Endometrial microvascular endothelial cells (primary cell): ENCODE data around the gene CEP72. TPM values are rescaled to one million over a fixed set of nuclear protein-coding genes. Genes with fewer than 3 reads are reported as not detected.

Source experiments
- in situ Hi-C: cut with HindIII; loops from 2 replicates; pipeline ENCODE4 v1.10.0; 2017; ENCODE audit warnings: low sequenced_read_pairs, low pct_unique_long_range_greater_than_20kb; ENCODE audit errors: inconsistent ontology term
- total RNA-seq: library from RNA; depleted of rRNA; stranded (reverse); fragments of >200 nt; gene quantifications from one replicate; pipeline ENCODE4 v1.2.3, GENCODE V29; 2015; ENCODE audit errors: inconsistent ontology term

CEP72 gene
- total RNA-seq, 1 donor from 2014 or later: 8.9 TPM

GRCh38 chr5:608429-609370 lies 3.4 kb upstream of the CEP72 start:
- in situ Hi-C loops: no loop called here

GRCh38 chr5:609506-609905 lies 2.6 kb upstream of the CEP72 start:
- in situ Hi-C loops: no loop called here

- in situ Hi-C loops: no loop called here
These were observed 2.0 kb upstream of the CEP72 start for GRCh38 chr5:610011-610743.

- in situ Hi-C loops: no loop called here
These were observed 1.1 kb upstream of the CEP72 start for GRCh38 chr5:610744-611730.

- in situ Hi-C loops: no loop called here
These were observed 621 bp downstream of the CEP72 start for GRCh38 chr5:612498-613424.

GRCh38 chr5:616484-617039 lies 4.4 kb downstream of the CEP72 start:
- in situ Hi-C loops: no loop called here

GRCh38 chr5:617896-618295 lies 5.8 kb downstream of the CEP72 start:
- in situ Hi-C loops: no loop called here

GRCh38 chr5:618450-618849 lies 6.3 kb downstream of the CEP72 start:
- in situ Hi-C loops: no loop called here

- in situ Hi-C loops: no loop called here
These were observed 7.3 kb downstream of the CEP72 start for GRCh38 chr5:619444-619843.

GRCh38 chr5:620152-620551 lies 8.0 kb downstream of the CEP72 start:
- in situ Hi-C loops: no loop called here

- in situ Hi-C loops: no loop called here
These were observed 8.5 kb downstream of the CEP72 start for GRCh38 chr5:620586-621180.

GRCh38 chr5:621341-621761 lies 9.2 kb downstream of the CEP72 start:
- in situ Hi-C loops: no loop called here

GRCh38 chr5:622359-622758 lies 10.2 kb downstream of the CEP72 start:
- in situ Hi-C loops: no loop called here

- in situ Hi-C loops: no loop called here
These were observed 10.9 kb downstream of the CEP72 start for GRCh38 chr5:622946-623522.

GRCh38 chr5:623531-623930 lies 11.4 kb downstream of the CEP72 start:
- in situ Hi-C loops: no loop called here

- in situ Hi-C loops: no loop called here
These were observed 12.2 kb downstream of the CEP72 start for GRCh38 chr5:624118-624950.
